H1 (cell line): Measurements from ENCODE around the gene TSEN54. TPM values are rescaled to one million over a fixed set of nuclear protein-coding genes. Genes with fewer than 3 reads are reported as not detected.

Source experiments
- KDM4A ChIP-seq: IDR thresholded peaks from one replicate; pipeline ENCODE4 v1.7.1; 2012; ENCODE audit warnings: low read depth, mild to moderate bottlenecking, moderate library complexity, low read length, inconsistent platforms; ENCODE audit not compliant: severe bottlenecking
- RNF2 ChIP-seq: fragments of 200-900, 300-1000 bp; sonication (generic); IDR thresholded peaks from 2 replicates; pipeline ENCODE4 v1.7.1; 2016; ENCODE audit warnings: borderline replicate concordance, low read depth, mild to moderate bottlenecking, antibody characterized with exemption, low read length; ENCODE audit not compliant: poor library complexity, severe bottlenecking; ENCODE audit errors: missing control alignments
- SIRT6 ChIP-seq: IDR thresholded peaks from one replicate; pipeline ENCODE4 v1.7.1; 2012; ENCODE audit warnings: low read length, inconsistent platforms
- TAF1 ChIP-seq: IDR thresholded peaks from 2 replicates; pipeline ENCODE4 v1.6.1; 2011; ENCODE audit warnings: mild to moderate bottlenecking, low read depth, low read length
- polyA plus RNA-seq, 7 experiments: library from polyadenylated mRNA; depleted of rRNA in 3 of 7; stranded (reverse) in 5 of 7; unstranded in 2 of 7; fragments of >200 nt in 5 of 7; fragments of 200-250 nt in 2 of 7; gene quantifications; 1 replicate in 5 of 7; 2 replicates in 1 of 7; 4 replicates in 1 of 7; pipeline versions ENCODE4 v1.2.1 to v1.2.3, GENCODE V29; 2011 to 2013; ENCODE audit warnings: missing spikeins in 2 of 7, mixed read lengths in 2 of 7
- total RNA-seq: library from RNA; stranded (reverse); fragmentation: NEBNext Ultra II Directional; extraction: Animal tissue kit (Norgen Biotek cat#: 25700); gene quantifications from 2 replicates; pipeline ENCODE4 v1.2.1, GENCODE V29; 2021
- TF ChIP-seq, protein P1 (sequence below): fragments of 300-600 bp; sonication (generic); IDR thresholded peaks from 2 replicates; pipeline ENCODE4 v1.7.1; 2012; ENCODE audit warnings: low read length, moderate library complexity, mild to moderate bottlenecking, inconsistent platforms; ENCODE audit not compliant: insufficient replicate concordance

TSEN54 gene
- total and polyA plus RNA-seq, 2 of the 8 experiments (the other 6 are each of a cell fraction or from before 2014, with no cell fraction given): 43.6 to 60.3 TPM

DNA sequence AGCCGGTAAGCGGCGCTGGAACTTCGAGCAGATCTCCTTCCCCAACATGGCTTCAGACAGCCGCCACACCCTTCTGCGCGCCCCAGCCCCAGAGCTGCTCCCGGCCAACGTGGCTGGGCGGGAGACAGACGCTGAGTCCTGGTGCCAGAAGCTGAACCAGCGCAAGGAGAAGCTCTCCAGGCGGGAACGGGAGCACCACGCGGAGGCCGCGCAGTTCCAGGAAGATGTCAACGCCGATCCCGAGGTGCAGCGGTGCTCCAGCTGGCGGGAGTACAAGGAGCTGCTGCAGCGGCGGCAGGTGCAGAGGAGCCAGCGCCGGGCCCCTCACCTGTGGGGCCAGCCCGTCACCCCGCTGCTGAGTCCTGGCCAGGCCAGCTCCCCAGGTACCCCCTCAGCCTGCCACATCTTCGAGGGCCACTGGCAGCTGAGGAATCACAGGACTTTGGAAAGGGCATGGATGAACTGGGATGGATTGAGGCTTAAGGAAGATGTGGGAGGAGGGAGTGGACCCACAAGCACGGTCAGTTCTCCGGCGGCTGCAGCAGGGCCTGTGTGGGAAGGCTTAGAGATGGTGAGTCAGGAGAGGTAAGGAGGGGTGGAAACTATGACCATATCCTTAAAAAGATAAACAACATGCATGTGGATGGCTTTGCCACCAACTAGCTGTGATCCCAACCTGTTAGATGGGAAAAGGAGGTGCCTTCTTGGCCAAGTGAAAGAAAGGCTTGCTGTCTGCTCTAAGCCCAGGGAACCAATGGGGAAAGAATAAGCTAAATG, 5.8 kb downstream of the TSEN54 start (continued):
- TF ChIP-seq, protein P1, sequence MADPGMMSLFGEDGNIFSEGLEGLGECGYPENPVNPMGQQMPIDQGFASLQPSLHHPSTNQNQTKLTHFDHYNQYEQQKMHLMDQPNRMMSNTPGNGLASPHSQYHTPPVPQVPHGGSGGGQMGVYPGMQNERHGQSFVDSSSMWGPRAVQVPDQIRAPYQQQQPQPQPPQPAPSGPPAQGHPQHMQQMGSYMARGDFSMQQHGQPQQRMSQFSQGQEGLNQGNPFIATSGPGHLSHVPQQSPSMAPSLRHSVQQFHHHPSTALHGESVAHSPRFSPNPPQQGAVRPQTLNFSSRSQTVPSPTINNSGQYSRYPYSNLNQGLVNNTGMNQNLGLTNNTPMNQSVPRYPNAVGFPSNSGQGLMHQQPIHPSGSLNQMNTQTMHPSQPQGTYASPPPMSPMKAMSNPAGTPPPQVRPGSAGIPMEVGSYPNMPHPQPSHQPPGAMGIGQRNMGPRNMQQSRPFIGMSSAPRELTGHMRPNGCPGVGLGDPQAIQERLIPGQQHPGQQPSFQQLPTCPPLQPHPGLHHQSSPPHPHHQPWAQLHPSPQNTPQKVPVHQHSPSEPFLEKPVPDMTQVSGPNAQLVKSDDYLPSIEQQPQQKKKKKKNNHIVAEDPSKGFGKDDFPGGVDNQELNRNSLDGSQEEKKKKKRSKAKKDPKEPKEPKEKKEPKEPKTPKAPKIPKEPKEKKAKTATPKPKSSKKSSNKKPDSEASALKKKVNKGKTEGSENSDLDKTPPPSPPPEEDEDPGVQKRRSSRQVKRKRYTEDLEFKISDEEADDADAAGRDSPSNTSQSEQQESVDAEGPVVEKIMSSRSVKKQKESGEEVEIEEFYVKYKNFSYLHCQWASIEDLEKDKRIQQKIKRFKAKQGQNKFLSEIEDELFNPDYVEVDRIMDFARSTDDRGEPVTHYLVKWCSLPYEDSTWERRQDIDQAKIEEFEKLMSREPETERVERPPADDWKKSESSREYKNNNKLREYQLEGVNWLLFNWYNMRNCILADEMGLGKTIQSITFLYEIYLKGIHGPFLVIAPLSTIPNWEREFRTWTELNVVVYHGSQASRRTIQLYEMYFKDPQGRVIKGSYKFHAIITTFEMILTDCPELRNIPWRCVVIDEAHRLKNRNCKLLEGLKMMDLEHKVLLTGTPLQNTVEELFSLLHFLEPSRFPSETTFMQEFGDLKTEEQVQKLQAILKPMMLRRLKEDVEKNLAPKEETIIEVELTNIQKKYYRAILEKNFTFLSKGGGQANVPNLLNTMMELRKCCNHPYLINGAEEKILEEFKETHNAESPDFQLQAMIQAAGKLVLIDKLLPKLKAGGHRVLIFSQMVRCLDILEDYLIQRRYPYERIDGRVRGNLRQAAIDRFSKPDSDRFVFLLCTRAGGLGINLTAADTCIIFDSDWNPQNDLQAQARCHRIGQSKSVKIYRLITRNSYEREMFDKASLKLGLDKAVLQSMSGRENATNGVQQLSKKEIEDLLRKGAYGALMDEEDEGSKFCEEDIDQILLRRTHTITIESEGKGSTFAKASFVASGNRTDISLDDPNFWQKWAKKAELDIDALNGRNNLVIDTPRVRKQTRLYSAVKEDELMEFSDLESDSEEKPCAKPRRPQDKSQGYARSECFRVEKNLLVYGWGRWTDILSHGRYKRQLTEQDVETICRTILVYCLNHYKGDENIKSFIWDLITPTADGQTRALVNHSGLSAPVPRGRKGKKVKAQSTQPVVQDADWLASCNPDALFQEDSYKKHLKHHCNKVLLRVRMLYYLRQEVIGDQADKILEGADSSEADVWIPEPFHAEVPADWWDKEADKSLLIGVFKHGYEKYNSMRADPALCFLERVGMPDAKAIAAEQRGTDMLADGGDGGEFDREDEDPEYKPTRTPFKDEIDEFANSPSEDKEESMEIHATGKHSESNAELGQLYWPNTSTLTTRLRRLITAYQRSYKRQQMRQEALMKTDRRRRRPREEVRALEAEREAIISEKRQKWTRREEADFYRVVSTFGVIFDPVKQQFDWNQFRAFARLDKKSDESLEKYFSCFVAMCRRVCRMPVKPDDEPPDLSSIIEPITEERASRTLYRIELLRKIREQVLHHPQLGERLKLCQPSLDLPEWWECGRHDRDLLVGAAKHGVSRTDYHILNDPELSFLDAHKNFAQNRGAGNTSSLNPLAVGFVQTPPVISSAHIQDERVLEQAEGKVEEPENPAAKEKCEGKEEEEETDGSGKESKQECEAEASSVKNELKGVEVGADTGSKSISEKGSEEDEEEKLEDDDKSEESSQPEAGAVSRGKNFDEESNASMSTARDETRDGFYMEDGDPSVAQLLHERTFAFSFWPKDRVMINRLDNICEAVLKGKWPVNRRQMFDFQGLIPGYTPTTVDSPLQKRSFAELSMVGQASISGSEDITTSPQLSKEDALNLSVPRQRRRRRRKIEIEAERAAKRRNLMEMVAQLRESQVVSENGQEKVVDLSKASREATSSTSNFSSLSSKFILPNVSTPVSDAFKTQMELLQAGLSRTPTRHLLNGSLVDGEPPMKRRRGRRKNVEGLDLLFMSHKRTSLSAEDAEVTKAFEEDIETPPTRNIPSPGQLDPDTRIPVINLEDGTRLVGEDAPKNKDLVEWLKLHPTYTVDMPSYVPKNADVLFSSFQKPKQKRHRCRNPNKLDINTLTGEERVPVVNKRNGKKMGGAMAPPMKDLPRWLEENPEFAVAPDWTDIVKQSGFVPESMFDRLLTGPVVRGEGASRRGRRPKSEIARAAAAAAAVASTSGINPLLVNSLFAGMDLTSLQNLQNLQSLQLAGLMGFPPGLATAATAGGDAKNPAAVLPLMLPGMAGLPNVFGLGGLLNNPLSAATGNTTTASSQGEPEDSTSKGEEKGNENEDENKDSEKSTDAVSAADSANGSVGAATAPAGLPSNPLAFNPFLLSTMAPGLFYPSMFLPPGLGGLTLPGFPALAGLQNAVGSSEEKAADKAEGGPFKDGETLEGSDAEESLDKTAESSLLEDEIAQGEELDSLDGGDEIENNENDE: no peak
- TF ChIP-seq TAF1 (no peak), KDM4A (no peak), SIRT6 (no peak), RNF2 (no peak)
